ENCODE data around the gene MYBPC3. TPM values are rescaled to one million over a fixed set of nuclear protein-coding genes. Genes with fewer than 3 reads are reported as not detected.
A peak's percentile ranks its signal among the peaks of the same experiment; 100 is the strongest.

The MYBPC3 gene
- total RNA-seq, 2 donors from 2014 or later: 0.42 TPM; not detected in 1

- no peak for DNase-seq
- Histone ChIP-seq H3K36me3 (no peaks in the 10 kb centered on the region), H3K27me3 (no peaks in the 10 kb centered on the region), H3K27ac (peak overlapping the region; percentile 55), H3K4me3 (peak overlapping the region; percentile 13), H3K9ac (ENCODE audit: low read depth in 2 of 2, low read length in 2 of 2) (peak overlapping the region; percentile 3 to 8), H3K4me1 (no peaks in the 10 kb centered on the region), H3K9me3 (no peaks in the 10 kb centered on the region)
- TF ChIP-seq CTCF (IDR thresholded peaks at IDR 0.05): no peak
- intact Hi-C loops (cut with DNase I): loop anchor here (5.0 to 10.0 kb wide), 2 partner anchors 76 to 479 kb away; no protein-coding TSS in a partner anchor
Measured at GRCh38 chr11:47376107-47376524, 23.6 kb upstream of the MYBPC3 start.

GRCh38 chr11:47375546-47376085 is 23.1 kb upstream of the MYBPC3 start:
- H3K9me3 ChIP-seq: no peaks in the 10 kb centered on the region
- H3K36me3 ChIP-seq: no peaks in the 10 kb centered on the region
- no peak for DNase-seq
- H3K4me3 ChIP-seq: peak overlapping the region; percentile 13
- intact Hi-C loops (cut with DNase I): loop anchor here (5.0 to 10.0 kb wide), 2 partner anchors 77 to 479 kb away; no protein-coding TSS in a partner anchor
- H3K4me1 ChIP-seq: no peaks in the 10 kb centered on the region
- peak overlapping the region in 1 of 2 donors; percentile 41 for H3K9ac ChIP-seq (ENCODE audit: low read depth in 2 of 2, low read length in 2 of 2)
- no peak for TF ChIP-seq CTCF (IDR thresholded peaks at IDR 0.05)
- no peak overlapping the region for H3K27ac ChIP-seq
- no peaks in the 10 kb centered on the region for H3K27me3 ChIP-seq

GRCh38 chr11:47375020-47375419 is 22.5 kb upstream of the MYBPC3 start:
- DNase-seq: no peak
- no peaks in the 10 kb centered on the region for H3K27me3 ChIP-seq
- H3K4me3 ChIP-seq: no peak overlapping the region
- no peak overlapping the region for H3K9ac ChIP-seq (ENCODE audit: low read depth in 2 of 2, low read length in 2 of 2)
- TF ChIP-seq CTCF (IDR thresholded peaks at IDR 0.05): no peak
- H3K27ac ChIP-seq: no peak overlapping the region
- H3K9me3 ChIP-seq: no peaks in the 10 kb centered on the region
- intact Hi-C loops (cut with DNase I): loop anchor here (5.0 to 10.0 kb wide), 2 partner anchors 77 to 480 kb away; no protein-coding TSS in a partner anchor
- H3K36me3 ChIP-seq: no peaks in the 10 kb centered on the region
- no peaks in the 10 kb centered on the region for H3K4me1 ChIP-seq

GRCh38 chr11:47374720-47375019 is 22.2 kb upstream of the MYBPC3 start:
- H3K9me3 ChIP-seq: no peaks in the 10 kb centered on the region
- no peak for DNase-seq
- intact Hi-C loops (cut with DNase I): loop anchor here (5.0 to 10.0 kb wide), 2 partner anchors 78 to 480 kb away; no protein-coding TSS in a partner anchor
- no peaks in the 10 kb centered on the region for H3K4me1 ChIP-seq
- no peaks in the 10 kb centered on the region for H3K27me3 ChIP-seq
- no peak for TF ChIP-seq CTCF (IDR thresholded peaks at IDR 0.05)
- no peaks in the 10 kb centered on the region for H3K36me3 ChIP-seq
- no peak overlapping the region for H3K9ac ChIP-seq (ENCODE audit: low read depth in 2 of 2, low read length in 2 of 2)
- H3K27ac ChIP-seq: no peak overlapping the region
- no peak overlapping the region for H3K4me3 ChIP-seq

GRCh38 chr11:47373876-47374719 is 21.6 kb upstream of the MYBPC3 start:
- intact Hi-C loops (cut with DNase I): loop anchor here (10.0 kb wide), 1 partner anchor 481 kb away; no protein-coding TSS in a partner anchor
- peak; percentile 96 for TF ChIP-seq CTCF (IDR thresholded peaks at IDR 0.05)
- H3K4me3 ChIP-seq: no peak overlapping the region
- no peaks in the 10 kb centered on the region for H3K4me1 ChIP-seq
- no peaks in the 10 kb centered on the region for H3K36me3 ChIP-seq
- DNase-seq: peak; percentile 83
- H3K9me3 ChIP-seq: no peaks in the 10 kb centered on the region
- no peak overlapping the region for H3K27ac ChIP-seq
- no peak overlapping the region for H3K9ac ChIP-seq (ENCODE audit: low read depth in 2 of 2, low read length in 2 of 2)
- no peaks in the 10 kb centered on the region for H3K27me3 ChIP-seq
